Measurements from ENCODE around the gene PEX7.

GRCh38 chr6:136863752-136864151 lies 41.4 kb downstream of the PEX7 start:
- TF ChIP-seq EZH2 (IDR thresholded peaks at IDR 0.05) = no peak
- no peak for TF ChIP-seq POLR2AphosphoS5 (IDR thresholded peaks at IDR 0.05; ENCODE audit: borderline replicate concordance, low read depth, low read length)
- no peak for TF ChIP-seq FOXP2 (optimal IDR thresholded peaks at IDR 0.05; ENCODE audit: control extremely low read depth, extremely low read length, insufficient read depth)

Data from SK-N-MC (cell line).